Measurements from ENCODE around the gene AGTR2.
"Not testable (repeated sequence)": the region's sequence is repeated elsewhere in the genome, so short reads cannot be mapped to it uniquely, and the experiment has no call there.

DNA sequence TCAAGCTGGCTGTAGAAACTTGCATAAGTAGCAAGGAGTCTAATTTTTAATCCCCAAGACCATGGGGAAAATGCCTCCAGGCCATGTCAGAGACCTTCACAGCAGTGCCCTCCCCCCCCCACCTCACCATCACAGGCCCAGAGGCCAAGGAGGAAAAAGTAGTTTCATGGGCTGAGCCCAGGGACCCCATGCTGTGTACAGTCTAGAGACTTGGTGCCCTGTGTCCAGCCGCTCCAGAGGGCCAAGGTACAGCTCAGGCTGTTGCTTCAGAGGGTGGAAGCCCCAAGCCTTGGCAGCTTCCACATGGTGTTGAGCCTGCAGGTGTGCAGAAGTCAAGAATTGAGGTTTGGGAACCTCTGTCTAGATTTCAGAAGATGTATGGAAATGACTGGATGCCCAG, 29.3 kb upstream of the AGTR2 start:
- TF ChIP-seq, protein P1, sequence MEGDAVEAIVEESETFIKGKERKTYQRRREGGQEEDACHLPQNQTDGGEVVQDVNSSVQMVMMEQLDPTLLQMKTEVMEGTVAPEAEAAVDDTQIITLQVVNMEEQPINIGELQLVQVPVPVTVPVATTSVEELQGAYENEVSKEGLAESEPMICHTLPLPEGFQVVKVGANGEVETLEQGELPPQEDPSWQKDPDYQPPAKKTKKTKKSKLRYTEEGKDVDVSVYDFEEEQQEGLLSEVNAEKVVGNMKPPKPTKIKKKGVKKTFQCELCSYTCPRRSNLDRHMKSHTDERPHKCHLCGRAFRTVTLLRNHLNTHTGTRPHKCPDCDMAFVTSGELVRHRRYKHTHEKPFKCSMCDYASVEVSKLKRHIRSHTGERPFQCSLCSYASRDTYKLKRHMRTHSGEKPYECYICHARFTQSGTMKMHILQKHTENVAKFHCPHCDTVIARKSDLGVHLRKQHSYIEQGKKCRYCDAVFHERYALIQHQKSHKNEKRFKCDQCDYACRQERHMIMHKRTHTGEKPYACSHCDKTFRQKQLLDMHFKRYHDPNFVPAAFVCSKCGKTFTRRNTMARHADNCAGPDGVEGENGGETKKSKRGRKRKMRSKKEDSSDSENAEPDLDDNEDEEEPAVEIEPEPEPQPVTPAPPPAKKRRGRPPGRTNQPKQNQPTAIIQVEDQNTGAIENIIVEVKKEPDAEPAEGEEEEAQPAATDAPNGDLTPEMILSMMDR (IDR thresholded peaks at IDR 0.05; ENCODE audit: low read length), result not testable (repeated sequence)
- not testable (repeated sequence) for TF ChIP-seq EZH2 (IDR thresholded peaks at IDR 0.05; ENCODE audit: borderline replicate concordance, low read length)
